Lower leg skin (tissue), 3 donors: ENCODE results near the gene SLC38A11.

Source experiments
- POLR2A ChIP-seq, 2 donors: fragments of 450-650 bp; IDR thresholded peaks; one replicate each; pipeline ENCODE4 v1.6.1; 2016 to 2017; ENCODE audit warnings: antibody characterized with exemption in 2 of 2, mild to moderate bottlenecking in 1 of 2, moderate library complexity in 1 of 2
- TF ChIP-seq, protein P1 (sequence below), 3 donors: fragments of 450-650 bp; IDR thresholded peaks; one replicate each; pipeline ENCODE4 v1.5.1; 2016; ENCODE audit warnings: antibody characterized with exemption in 3 of 3, mild to moderate bottlenecking in 3 of 3, moderate library complexity in 2 of 3

DNA sequence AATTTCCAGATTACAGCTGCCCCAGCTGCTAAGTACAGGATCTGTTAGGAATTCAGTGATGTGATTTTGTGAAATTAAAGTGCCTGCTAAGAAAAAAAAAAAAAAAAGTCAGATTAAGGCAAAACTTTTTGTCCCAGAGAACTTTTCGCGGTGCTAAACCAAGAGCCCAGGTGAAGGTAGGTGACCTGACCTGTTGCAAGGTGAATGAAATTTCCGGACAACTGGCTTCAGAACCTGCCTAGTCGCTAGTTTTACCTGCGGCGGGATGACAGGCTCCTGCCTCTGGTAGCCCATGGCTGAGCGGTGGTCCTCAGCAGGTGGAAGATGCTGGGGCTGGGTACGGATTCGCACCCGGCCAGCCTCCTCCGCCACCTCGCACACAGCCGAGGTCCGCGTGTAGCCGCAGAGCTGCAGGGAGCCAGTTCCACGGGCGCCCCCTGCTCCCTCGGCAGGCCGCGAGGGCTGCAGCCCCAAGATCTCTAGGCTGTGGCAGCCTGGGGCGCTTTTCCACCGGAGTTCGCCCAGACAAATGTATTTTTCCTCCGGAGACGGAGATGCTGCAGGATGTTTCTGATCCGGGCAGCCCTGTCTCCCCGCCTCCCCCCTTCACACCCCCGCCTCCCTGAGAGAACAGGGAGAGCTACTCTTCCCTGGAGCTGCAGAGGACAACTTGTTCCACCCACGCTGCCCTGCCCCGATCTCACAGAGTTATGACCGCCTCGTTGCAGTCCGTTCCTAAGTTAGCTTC, at the start of gene SLC38A11:
- TF ChIP-seq, protein P1, sequence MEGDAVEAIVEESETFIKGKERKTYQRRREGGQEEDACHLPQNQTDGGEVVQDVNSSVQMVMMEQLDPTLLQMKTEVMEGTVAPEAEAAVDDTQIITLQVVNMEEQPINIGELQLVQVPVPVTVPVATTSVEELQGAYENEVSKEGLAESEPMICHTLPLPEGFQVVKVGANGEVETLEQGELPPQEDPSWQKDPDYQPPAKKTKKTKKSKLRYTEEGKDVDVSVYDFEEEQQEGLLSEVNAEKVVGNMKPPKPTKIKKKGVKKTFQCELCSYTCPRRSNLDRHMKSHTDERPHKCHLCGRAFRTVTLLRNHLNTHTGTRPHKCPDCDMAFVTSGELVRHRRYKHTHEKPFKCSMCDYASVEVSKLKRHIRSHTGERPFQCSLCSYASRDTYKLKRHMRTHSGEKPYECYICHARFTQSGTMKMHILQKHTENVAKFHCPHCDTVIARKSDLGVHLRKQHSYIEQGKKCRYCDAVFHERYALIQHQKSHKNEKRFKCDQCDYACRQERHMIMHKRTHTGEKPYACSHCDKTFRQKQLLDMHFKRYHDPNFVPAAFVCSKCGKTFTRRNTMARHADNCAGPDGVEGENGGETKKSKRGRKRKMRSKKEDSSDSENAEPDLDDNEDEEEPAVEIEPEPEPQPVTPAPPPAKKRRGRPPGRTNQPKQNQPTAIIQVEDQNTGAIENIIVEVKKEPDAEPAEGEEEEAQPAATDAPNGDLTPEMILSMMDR (IDR thresholded peaks at IDR 0.05) = no peak
- TF ChIP-seq POLR2A (IDR thresholded peaks at IDR 0.05) = no peak
